Measurements from ENCODE around the gene PGLYRP4.

The PGLYRP4 gene

GRCh38 chr1:153346077-153346723, 2.4 kb downstream of the PGLYRP4 start:
- TF ChIP-seq EZH2 (IDR thresholded peaks at IDR 0.05; ENCODE audit: borderline replicate concordance, low read depth, low read length, severe bottlenecking) (no peak), CTCF (IDR thresholded peaks at IDR 0.05; ENCODE audit: borderline replicate concordance, extremely low read depth, low read length, poor library complexity, severe bottlenecking) (no peak)
- DNase-seq (no peak), ATAC-seq (ENCODE audit: insufficient read depth, low read depth) (no peak)
- Histone ChIP-seq H4K20me1 (ENCODE audit: insufficient read depth, low read length) (peaks cover 3% of the 10 kb centered on the region; the same call in 1 of the 2 replicates), H3K4me3 (ENCODE audit: low read depth in 1 of 2, low read length in 2 of 2) (no peak overlapping the region), H3K9ac (ENCODE audit: low read depth, low read length) (no peak overlapping the region), H3K79me2 (ENCODE audit: insufficient read depth, low read length) (no peaks in the 10 kb centered on the region), H3K9me3 (ENCODE audit: insufficient read depth, low read length, severe bottlenecking) (no peaks in the 10 kb centered on the region), H3K4me1 (ENCODE audit: insufficient read depth, low read length) (no peaks in the 10 kb centered on the region), H3K27me3 (ENCODE audit: insufficient read depth, low read length, poor library complexity) (peaks cover 37% of the 10 kb centered on the region), H2AFZ (ENCODE audit: low read depth, low read length) (no peak overlapping the region), H3K36me3 (ENCODE audit: insufficient read depth, low read length) (no peaks in the 10 kb centered on the region), H3K4me2 (ENCODE audit: insufficient read depth, low read length) (no peak overlapping the region), H3K27ac (ENCODE audit: low read length) (no peak overlapping the region)

- no peaks in the 10 kb centered on the region for H3K79me2 ChIP-seq (ENCODE audit: insufficient read depth, low read length)
- peaks cover 3% of the 10 kb centered on the region; the same call in 1 of the 2 replicates for H4K20me1 ChIP-seq (ENCODE audit: insufficient read depth, low read length)
- no peak overlapping the region for H3K4me3 ChIP-seq (ENCODE audit: low read depth in 1 of 2, low read length in 2 of 2)
- no peak overlapping the region for H3K4me2 ChIP-seq (ENCODE audit: insufficient read depth, low read length)
- H3K27ac ChIP-seq (ENCODE audit: low read length) = no peak overlapping the region
- TF ChIP-seq EZH2 (IDR thresholded peaks at IDR 0.05; ENCODE audit: borderline replicate concordance, low read depth, low read length, severe bottlenecking) (no peak), CTCF (IDR thresholded peaks at IDR 0.05; ENCODE audit: borderline replicate concordance, extremely low read depth, low read length, poor library complexity, severe bottlenecking) (no peak)
- peaks cover 37% of the 10 kb centered on the region for H3K27me3 ChIP-seq (ENCODE audit: insufficient read depth, low read length, poor library complexity)
- H3K9ac ChIP-seq (ENCODE audit: low read depth, low read length) = no peak overlapping the region
- ATAC-seq (ENCODE audit: insufficient read depth, low read depth) (no peak; the same call in 2 of the 3 replicates), DNase-seq (no peak)
- H3K9me3 ChIP-seq (ENCODE audit: insufficient read depth, low read length, severe bottlenecking) = no peaks in the 10 kb centered on the region
- H3K36me3 ChIP-seq (ENCODE audit: insufficient read depth, low read length) = no peaks in the 10 kb centered on the region
- no peak overlapping the region for H2AFZ ChIP-seq (ENCODE audit: low read depth, low read length)
- no peaks in the 10 kb centered on the region for H3K4me1 ChIP-seq (ENCODE audit: insufficient read depth, low read length)
Measured at GRCh38 chr1:153345187-153346076, 3.2 kb downstream of the PGLYRP4 start.

GRCh38 chr1:153344718-153345025, 4.0 kb downstream of the PGLYRP4 start:
- Histone ChIP-seq H3K79me2 (ENCODE audit: insufficient read depth, low read length) (no peaks in the 10 kb centered on the region), H3K27me3 (ENCODE audit: insufficient read depth, low read length, poor library complexity) (peaks cover 37% of the 10 kb centered on the region), H3K36me3 (ENCODE audit: insufficient read depth, low read length) (no peaks in the 10 kb centered on the region), H3K9me3 (ENCODE audit: insufficient read depth, low read length, severe bottlenecking) (no peaks in the 10 kb centered on the region), H3K4me2 (ENCODE audit: insufficient read depth, low read length) (no peak overlapping the region), H4K20me1 (ENCODE audit: insufficient read depth, low read length) (peaks cover 3% of the 10 kb centered on the region; the same call in 1 of the 2 replicates), H2AFZ (ENCODE audit: low read depth, low read length) (no peak overlapping the region), H3K27ac (ENCODE audit: low read length) (no peak overlapping the region), H3K9ac (ENCODE audit: low read depth, low read length) (no peak overlapping the region), H3K4me1 (ENCODE audit: insufficient read depth, low read length) (no peaks in the 10 kb centered on the region), H3K4me3 (ENCODE audit: low read depth in 1 of 2, low read length in 2 of 2) (no peak overlapping the region)
- TF ChIP-seq CTCF (IDR thresholded peaks at IDR 0.05; ENCODE audit: borderline replicate concordance, extremely low read depth, low read length, poor library complexity, severe bottlenecking) (no peak), EZH2 (IDR thresholded peaks at IDR 0.05; ENCODE audit: borderline replicate concordance, low read depth, low read length, severe bottlenecking) (no peak)
- DNase-seq = no peak
- no peak for ATAC-seq (ENCODE audit: insufficient read depth, low read depth)
